ENCODE data around the gene PRSS35.
"Not testable (repeated sequence)": the region's sequence is repeated elsewhere in the genome, so short reads cannot be mapped to it uniquely, and the experiment has no call there.

Gene PRSS35

GRCh38 chr6:83558975-83559374 lies 46.6 kb downstream of the PRSS35 start:
- no peaks in the 10 kb centered on the region for H3K36me3 ChIP-seq (ENCODE audit: control insufficient read depth, insufficient read depth, low read length)
- H3K27ac ChIP-seq (ENCODE audit: low read length), result no peak overlapping the region
- no CpG with 5 or more reads among the region's 1 CpG for WGBS (ENCODE audit: insufficient coverage, insufficient read length)
- H3K27me3 ChIP-seq (ENCODE audit: control insufficient read depth, insufficient read depth, low read length), result no peaks in the 10 kb centered on the region
- H3K4me3 ChIP-seq (ENCODE audit: low read length), result no peak overlapping the region
- DNase-seq (ENCODE audit: low read depth, low spot score), result no peak
- no peaks in the 10 kb centered on the region for H3K9me3 ChIP-seq (ENCODE audit: control insufficient read depth, insufficient read depth, low read length)
- no peaks in the 10 kb centered on the region; the same call in 1 of the 2 replicates for H3K4me1 ChIP-seq (ENCODE audit: control insufficient read depth, insufficient read depth, low read length)

DNA sequence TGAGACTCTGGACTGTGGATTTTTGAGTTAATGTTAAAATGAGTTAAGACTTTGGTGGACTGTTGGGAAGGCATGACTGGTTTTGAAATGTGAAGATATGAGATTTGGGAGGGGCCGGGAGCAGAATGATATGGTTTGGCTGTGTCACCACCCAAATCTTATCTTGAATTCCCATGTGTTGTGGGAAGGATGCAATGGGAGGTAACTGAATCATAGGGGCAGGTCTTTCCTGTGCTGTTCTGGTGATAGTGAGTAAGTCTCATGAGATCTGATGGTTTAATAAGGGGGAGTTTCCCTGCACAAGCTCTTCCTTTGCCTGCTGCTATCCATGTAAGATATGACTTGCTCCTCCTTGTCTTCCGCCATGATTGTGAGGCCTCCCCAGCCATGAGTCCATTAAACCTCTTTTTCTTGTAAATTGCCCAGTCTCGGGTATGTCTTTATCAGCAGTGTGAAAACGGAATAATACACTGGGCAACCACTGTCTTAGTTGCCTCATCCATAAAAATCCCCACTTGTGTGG lies 59.4 kb downstream of the PRSS35 start:
- not testable (repeated sequence) for DNase-seq (ENCODE audit: low read depth, low spot score); H3K27ac ChIP-seq (ENCODE audit: low read length); H3K27me3 ChIP-seq (ENCODE audit: control insufficient read depth, insufficient read depth, low read length); H3K36me3 ChIP-seq (ENCODE audit: control insufficient read depth, insufficient read depth, low read length); H3K9me3 ChIP-seq (ENCODE audit: control insufficient read depth, insufficient read depth, low read length); H3K4me1 ChIP-seq (ENCODE audit: control insufficient read depth, insufficient read depth, low read length); H3K4me3 ChIP-seq (ENCODE audit: low read length)
- no CpG with 5 or more reads among the region's 4 CpGs for WGBS (ENCODE audit: insufficient coverage, insufficient read length)

GRCh38 chr6:83574783-83575182 lies 62.4 kb downstream of the PRSS35 start:
- H3K36me3 ChIP-seq (ENCODE audit: control insufficient read depth, insufficient read depth, low read length), result no peaks in the 10 kb centered on the region
- no CpG with 5 or more reads among the region's 6 CpGs for WGBS (ENCODE audit: insufficient coverage, insufficient read length)
- H3K9me3 ChIP-seq (ENCODE audit: control insufficient read depth, insufficient read depth, low read length), result no peaks in the 10 kb centered on the region
- no peaks in the 10 kb centered on the region for H3K27me3 ChIP-seq (ENCODE audit: control insufficient read depth, insufficient read depth, low read length)
- no peak for DNase-seq (ENCODE audit: low read depth, low spot score)
- no peak overlapping the region for H3K4me3 ChIP-seq (ENCODE audit: low read length)
- no peak overlapping the region for H3K27ac ChIP-seq (ENCODE audit: low read length)
- H3K4me1 ChIP-seq (ENCODE audit: control insufficient read depth, insufficient read depth, low read length), result no peaks in the 10 kb centered on the region

All from iPS DF 6.9 (cell line).